ENCODE measurements around the gene GRIFIN.

DNA sequence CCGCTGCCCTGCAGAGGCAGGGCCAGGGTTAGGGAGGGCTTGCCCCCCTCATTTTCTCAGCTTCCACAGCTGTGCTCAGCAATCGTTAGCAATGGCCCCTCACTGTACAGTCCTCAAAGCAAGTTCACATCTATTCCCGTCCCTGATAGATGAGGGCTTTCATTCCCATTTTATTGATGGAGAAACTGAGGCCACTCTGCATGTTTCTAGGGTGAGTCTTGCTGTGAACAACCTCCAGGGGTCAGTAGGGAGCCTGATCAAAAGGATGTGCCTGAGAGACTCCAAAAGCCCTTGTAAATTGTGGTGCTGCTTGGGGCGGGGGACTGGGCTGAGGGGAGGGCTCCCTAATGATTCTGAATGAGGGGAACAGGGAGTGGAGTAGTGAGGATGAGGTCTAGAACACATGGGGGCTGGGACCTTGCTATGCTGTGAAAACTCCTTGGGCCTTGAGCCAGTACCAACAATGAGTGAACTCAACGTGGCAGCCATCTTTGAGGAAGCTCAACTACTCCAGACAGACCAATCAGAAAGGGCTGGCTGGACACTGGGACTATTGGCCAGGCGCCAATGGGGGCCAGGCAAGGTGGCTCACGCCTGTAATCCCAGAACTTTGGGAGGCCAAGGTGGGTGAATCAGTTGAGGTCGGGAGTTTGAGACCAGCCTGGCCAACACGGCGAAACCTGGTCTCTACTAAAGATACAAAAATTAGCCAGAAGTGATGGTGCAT is 6.7 kb upstream of the GRIFIN start:
- TF ChIP-seq EHF (CRISPR knock-in tag; IDR thresholded peaks at IDR 0.05), result no peak
- TF ChIP-seq, protein P1, sequence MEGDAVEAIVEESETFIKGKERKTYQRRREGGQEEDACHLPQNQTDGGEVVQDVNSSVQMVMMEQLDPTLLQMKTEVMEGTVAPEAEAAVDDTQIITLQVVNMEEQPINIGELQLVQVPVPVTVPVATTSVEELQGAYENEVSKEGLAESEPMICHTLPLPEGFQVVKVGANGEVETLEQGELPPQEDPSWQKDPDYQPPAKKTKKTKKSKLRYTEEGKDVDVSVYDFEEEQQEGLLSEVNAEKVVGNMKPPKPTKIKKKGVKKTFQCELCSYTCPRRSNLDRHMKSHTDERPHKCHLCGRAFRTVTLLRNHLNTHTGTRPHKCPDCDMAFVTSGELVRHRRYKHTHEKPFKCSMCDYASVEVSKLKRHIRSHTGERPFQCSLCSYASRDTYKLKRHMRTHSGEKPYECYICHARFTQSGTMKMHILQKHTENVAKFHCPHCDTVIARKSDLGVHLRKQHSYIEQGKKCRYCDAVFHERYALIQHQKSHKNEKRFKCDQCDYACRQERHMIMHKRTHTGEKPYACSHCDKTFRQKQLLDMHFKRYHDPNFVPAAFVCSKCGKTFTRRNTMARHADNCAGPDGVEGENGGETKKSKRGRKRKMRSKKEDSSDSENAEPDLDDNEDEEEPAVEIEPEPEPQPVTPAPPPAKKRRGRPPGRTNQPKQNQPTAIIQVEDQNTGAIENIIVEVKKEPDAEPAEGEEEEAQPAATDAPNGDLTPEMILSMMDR (IDR thresholded peaks at IDR 0.05), result 0 out of 3 replicates have a peak, but pooled peaks have one; percentile 5
- no peak for TF ChIP-seq PBX3 (IDR thresholded peaks at IDR 0.05)

All from A549 (cell line).